ENCODE measurements around the gene OXT.
"Not testable (repeated sequence)": the region's sequence is repeated elsewhere in the genome, so short reads cannot be mapped to it uniquely, and the experiment has no call there.

Gene OXT

GRCh38 chr20:3072530-3073250, 1.3 kb downstream of the OXT start:
- peak overlapping the region; percentile 89 for H3K4me3 Mint-ChIP-seq
- H3K36me3 Mint-ChIP-seq = no peaks in the 10 kb centered on the region
- peak overlapping the region; percentile 62 for H3K27ac Mint-ChIP-seq
- H3K4me1 Mint-ChIP-seq = peaks cover 33% of the 10 kb centered on the region
- no peaks in the 10 kb centered on the region for H3K9me3 Mint-ChIP-seq
- no peaks in the 10 kb centered on the region for H3K27me3 Mint-ChIP-seq

DNA sequence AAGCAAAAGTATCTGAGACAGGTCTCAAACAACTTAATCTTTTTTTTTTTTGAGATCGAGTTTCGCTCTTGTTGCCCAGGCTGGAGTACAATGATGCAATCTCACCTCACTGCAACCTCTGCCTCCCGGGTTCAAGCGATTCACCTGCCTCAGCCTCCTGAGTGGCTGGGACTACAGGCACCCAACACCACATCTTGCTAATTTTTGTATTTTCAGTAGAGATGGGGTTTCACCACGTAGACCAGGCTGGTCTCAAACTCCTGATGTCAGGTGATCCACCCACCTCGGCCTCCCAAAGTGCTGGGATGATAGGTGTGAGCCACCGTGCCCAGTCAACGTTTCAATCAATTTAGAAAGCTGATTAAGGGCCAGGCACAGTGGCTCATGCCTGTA, 1.8 kb downstream of the OXT start:
- H3K4me3 Mint-ChIP-seq = peak overlapping the region; percentile 44
- not testable (repeated sequence) for H3K27ac Mint-ChIP-seq, H3K27me3 Mint-ChIP-seq, H3K36me3 Mint-ChIP-seq, H3K9me3 Mint-ChIP-seq
- H3K4me1 Mint-ChIP-seq = peaks cover 36% of the 10 kb centered on the region

DNA sequence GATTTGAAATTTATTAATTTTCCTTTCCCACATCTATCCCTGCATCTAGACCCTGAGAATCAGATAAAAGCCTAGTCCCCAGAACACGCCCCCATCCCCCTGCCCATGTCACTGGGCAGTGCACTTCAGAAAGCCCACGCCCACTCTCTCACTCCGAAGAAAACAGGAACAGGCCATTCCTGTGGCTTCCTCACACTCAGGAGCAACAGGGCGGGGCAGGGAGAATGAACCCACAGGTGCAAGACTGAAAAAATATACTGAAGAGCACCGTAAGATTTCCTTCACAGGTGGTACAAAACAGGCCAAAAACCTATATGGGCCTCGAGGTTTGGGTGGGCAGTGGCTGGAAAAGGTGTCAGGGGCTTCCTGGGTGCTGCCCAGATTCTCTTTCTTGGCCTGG, 3.4 kb downstream of the OXT start:
- Mint-ChIP-seq H3K4me3 (no peak overlapping the region), H3K9me3 (no peaks in the 10 kb centered on the region), H3K27me3 (no peaks in the 10 kb centered on the region), H3K27ac (no peak overlapping the region), H3K36me3 (no peaks in the 10 kb centered on the region), H3K4me1 (peaks cover 31% of the 10 kb centered on the region)

GRCh38 chr20:3075315-3075714, 3.9 kb downstream of the OXT start:
- not testable (repeated sequence) for H3K27me3 Mint-ChIP-seq, H3K36me3 Mint-ChIP-seq, H3K27ac Mint-ChIP-seq, H3K4me3 Mint-ChIP-seq, H3K9me3 Mint-ChIP-seq
- H3K4me1 Mint-ChIP-seq = peaks cover 31% of the 10 kb centered on the region

DNA sequence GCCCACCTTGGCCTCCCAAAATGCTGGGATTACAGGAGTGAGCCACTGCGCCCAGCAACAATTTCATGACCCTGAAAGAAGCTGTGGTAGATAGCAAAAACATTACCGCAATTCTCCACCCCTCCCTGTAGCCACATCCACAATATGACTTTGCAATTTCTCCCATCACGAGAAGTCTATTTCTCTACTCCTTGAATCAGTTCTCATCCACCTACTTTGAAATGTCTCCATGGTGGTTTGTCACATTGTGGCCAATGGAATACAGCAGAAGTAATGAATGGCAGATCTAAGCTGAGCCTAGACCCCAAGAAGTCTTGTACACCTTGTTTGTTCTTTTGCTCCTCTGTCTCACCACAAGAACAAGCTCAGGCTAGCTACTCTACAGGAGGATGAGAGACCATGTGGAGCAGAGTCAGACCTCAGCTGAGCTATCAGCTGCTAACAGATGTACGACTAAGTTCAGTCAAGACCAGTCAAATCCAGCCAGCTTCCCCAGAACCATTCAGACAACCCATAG, 6.3 kb downstream of the OXT start:
- H3K9me3 Mint-ChIP-seq = no peaks in the 10 kb centered on the region
- peak overlapping the region; percentile 55 for H3K4me3 Mint-ChIP-seq
- H3K27ac Mint-ChIP-seq = peak overlapping the region; percentile 80
- H3K4me1 Mint-ChIP-seq = peaks cover 14% of the 10 kb centered on the region
- no peaks in the 10 kb centered on the region for H3K36me3 Mint-ChIP-seq
- peaks cover 10% of the 10 kb centered on the region for H3K27me3 Mint-ChIP-seq

GRCh38 chr20:3080939-3081388, 9.5 kb downstream of the OXT start:
- Mint-ChIP-seq H3K9me3 (no peaks in the 10 kb centered on the region), H3K27ac (no peak overlapping the region), H3K4me3 (no peak overlapping the region), H3K27me3 (peaks cover 14% of the 10 kb centered on the region), H3K4me1 (peaks cover 17% of the 10 kb centered on the region), H3K36me3 (no peaks in the 10 kb centered on the region)

DNA sequence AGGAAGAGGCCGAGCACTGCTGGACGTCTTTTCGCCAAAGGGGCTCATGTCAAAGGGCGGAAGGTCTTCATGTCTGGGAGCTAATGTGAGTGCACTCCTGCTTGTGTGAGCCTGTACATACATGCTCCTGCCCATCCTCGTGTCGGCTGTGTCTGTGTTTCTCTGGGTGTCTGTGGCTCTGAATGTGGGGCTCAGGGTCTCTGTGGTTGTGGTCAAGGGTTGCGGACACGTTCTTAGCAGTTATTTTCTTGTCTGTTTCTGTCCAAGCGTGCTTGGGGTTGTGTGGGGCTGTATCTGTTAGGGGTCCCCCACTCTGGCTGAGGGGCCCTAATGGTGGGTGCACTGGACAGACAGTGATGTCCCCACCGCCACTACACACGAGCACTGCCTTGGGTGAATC, 10.2 kb downstream of the OXT start:
- Mint-ChIP-seq H3K27ac (no peak overlapping the region), H3K4me3 (peak overlapping the region; percentile 23), H3K36me3 (no peaks in the 10 kb centered on the region), H3K4me1 (peaks cover 16% of the 10 kb centered on the region), H3K27me3 (peaks cover 14% of the 10 kb centered on the region), H3K9me3 (no peaks in the 10 kb centered on the region)

DNA sequence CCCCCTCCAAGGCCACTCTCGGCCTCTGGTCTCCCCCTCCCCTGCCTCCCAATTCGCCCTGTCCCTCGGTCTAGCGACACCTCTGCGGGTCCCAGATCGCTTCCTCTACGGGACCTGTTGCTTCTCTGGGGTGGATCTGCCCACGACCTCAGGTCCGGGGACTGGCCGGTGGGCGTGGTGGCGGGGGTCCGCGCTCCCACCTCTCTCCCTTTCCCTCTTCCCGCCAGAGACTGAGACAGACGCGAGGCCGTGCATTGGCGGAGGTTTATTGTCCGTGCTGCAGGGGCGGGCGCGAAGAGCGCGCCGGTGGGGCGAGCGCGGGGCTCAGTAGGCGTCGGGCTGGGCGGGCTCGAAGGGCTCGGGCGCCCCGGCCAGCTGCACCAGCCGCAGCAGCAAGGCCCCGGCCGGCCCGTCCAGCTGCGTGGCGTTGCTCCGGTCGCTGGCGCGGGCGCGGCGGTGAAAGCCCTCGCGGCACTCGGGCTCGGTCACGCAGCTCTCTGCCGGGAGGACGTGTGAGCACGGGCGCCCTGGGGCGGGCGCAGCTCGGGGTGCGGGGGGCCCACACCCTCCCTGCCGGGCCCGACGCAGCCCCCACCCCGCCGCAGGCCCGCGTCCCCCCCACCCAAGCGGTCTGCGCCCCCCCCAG, 11.0 kb downstream of the OXT start:
- peaks cover 9% of the 10 kb centered on the region for H3K4me1 Mint-ChIP-seq
- H3K27me3 Mint-ChIP-seq = peaks cover 14% of the 10 kb centered on the region
- no peaks in the 10 kb centered on the region for H3K9me3 Mint-ChIP-seq
- no peak overlapping the region for H3K27ac Mint-ChIP-seq
- peak overlapping the region; percentile 23 for H3K4me3 Mint-ChIP-seq
- no peaks in the 10 kb centered on the region for H3K36me3 Mint-ChIP-seq

DNA sequence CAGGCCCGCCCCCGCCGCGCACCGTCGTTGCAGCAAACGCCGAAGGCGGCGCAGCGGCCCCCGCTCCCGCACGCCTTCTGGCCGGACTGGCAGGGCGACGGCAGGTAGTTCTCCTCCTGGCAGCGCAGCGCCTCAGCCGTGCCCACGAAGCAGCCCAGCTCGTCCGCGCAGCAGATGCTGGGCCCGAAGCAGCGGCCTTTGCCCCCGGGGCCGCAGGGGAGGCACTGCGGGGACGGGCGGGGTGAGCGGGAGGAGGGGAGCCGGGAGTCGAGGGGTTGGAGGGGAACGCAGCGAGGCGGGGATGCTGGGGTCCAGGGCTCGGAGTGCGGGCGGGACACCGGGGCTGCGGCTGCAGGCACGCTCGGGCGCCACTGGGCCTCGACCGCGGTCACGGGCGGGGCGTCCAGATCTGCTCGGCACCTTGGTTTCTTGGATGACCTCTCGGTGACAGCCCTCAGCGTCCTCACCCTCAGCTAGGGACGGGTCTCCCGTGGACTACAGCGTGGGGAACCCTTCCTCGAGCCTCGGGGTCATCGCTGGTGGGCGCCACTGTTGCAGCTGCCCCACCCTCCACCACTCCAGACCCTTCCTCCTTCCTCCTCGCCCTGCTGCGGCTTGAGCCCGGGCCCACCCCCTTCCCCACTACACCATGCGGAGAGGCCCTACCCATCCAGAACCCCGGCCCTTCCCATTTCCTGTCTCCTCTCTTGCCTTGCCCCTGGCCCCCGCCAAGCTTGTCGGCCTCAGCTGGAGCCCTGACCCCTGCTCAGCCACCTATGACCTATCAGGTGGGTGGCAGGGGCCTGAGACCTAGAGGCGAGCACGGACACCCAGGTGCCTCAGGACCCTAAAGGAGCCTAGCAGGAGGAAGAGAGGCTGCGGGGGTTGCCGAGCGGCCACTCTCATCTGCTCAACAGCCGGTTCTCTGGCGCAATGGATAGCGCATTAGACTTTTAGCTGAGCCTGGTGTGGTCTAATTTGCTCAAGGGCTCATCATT, 11.8 kb downstream of the OXT start:
- no peaks in the 10 kb centered on the region for H3K9me3 Mint-ChIP-seq
- H3K4me3 Mint-ChIP-seq = peak overlapping the region; percentile 64
- peaks cover 14% of the 10 kb centered on the region for H3K27me3 Mint-ChIP-seq
- H3K36me3 Mint-ChIP-seq = no peaks in the 10 kb centered on the region
- no peak overlapping the region for H3K27ac Mint-ChIP-seq
- peaks cover 3% of the 10 kb centered on the region for H3K4me1 Mint-ChIP-seq

- Mint-ChIP-seq H3K36me3 (no peaks in the 10 kb centered on the region), H3K27ac (peak within 1 kb of the TSS; percentile 79), H3K4me1 (peaks cover 3% of the 10 kb centered on the region), H3K4me3 (peak within 1 kb of the TSS; percentile 64), H3K27me3 (peaks cover 14% of the 10 kb centered on the region), H3K9me3 (no peaks in the 10 kb centered on the region)
These were observed 13.0 kb downstream of the OXT start, which contains the start of gene AVP for GRCh38 chr20:3084283-3084985. Gene AVP (minus strand): TSS chr20:3084724. CDS start chr20:3084674, 50 bp downstream.

DNA sequence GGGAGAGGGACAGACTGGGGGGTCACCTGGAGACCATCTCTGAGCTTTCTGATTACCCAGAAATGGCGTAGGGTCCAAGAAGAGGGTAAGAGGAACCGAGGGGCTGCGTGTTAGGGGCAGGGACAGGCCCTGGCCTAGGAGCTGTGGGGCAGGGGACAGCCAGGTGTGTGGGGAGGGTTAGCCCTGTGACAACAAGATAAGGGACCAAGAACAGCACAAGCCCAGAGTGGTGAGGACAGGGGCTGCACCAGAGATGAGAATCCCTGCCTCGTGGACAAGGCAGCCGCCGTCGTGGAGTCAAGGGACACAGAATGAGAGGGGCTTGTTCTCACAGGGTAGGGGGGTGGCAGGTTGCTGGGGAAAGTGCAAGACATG, 13.6 kb downstream of the OXT start:
- peaks cover 8% of the 10 kb centered on the region for H3K4me1 Mint-ChIP-seq
- H3K9me3 Mint-ChIP-seq = no peaks in the 10 kb centered on the region
- H3K4me3 Mint-ChIP-seq = no peak overlapping the region
- H3K27ac Mint-ChIP-seq = peak overlapping the region; percentile 59
- H3K36me3 Mint-ChIP-seq = no peaks in the 10 kb centered on the region
- peaks cover 13% of the 10 kb centered on the region for H3K27me3 Mint-ChIP-seq

DNA sequence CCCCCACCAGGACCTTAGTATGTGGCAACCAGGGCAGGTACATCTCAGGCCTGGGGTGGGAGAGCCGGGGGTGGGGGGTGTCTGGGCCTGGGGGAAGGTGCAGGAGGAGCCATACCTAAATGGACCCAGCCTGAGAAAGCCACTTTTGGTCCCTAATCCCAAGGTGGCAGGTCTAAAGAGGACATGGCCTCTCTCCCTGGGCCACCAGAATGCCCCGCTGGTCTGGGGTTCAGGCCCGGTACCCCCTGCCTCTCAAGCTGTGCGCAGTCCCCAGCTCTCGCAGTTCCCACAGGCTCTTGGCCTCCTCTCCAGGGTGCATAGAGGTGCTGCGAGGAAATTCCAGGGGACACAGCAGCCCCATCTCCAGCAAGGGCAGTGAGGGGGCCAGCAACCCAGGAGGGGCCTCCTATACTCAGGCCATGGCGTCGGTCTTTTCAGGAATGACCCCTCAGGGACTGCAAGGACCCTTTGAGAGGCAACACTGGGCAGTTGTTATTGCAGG, 14.2 kb downstream of the OXT start:
- H3K4me1 Mint-ChIP-seq = peaks cover 15% of the 10 kb centered on the region

DNA sequence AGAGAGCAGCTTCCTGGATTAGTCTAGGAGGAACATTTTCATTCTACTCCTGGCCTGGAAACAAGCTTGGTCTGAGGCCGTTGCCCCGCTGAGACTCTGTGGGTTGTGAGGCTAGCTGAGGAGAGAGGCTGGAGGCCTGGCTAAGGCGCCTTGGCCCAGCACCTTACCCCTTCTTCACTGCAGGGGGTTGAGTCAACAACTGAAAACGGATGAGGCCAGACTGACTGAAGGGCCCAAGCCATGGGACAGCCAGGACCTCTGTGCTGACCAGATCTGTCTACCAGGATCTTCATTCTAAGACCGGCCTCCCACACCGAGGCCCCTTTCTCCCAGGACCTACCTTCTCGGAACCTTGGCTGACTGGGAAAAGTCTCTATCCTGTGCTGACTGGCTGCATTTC, 16.6 kb downstream of the OXT start:
- H3K4me3 Mint-ChIP-seq = no peak overlapping the region
- H3K36me3 Mint-ChIP-seq = no peaks in the 10 kb centered on the region

More for the DNA sequence above, 14.2 kb downstream of the OXT start:
- Mint-ChIP-seq H3K36me3 (no peaks in the 10 kb centered on the region), H3K4me3 (no peak overlapping the region), H3K9me3 (no peaks in the 10 kb centered on the region), H3K27me3 (peaks cover 13% of the 10 kb centered on the region), H3K27ac (no peak overlapping the region)

DNA sequence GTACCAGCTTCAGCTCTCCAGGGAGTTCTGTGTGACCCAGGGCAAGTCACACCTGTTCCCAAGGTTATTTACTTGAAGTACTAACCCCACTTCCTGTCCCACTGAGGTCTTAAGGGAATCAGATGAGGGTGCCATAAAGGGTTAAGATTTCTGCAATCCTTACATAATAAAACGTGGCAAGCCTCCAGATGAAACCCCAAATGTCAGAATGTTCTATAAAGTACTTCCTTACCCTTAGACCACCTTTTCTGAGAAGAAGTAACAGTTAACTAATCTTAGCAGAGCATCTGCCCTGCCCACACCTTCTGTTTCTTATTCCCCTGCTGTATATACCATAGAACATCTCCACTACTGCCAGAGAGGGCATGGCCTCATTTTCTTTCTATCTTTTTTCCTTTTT, 19.1 kb downstream of the OXT start:
- peaks cover 41% of the 10 kb centered on the region for H3K4me1 Mint-ChIP-seq
- no peaks in the 10 kb centered on the region for H3K36me3 Mint-ChIP-seq
- no peak overlapping the region for H3K4me3 Mint-ChIP-seq
- H3K27me3 Mint-ChIP-seq = no peaks in the 10 kb centered on the region
- H3K9me3 Mint-ChIP-seq = no peaks in the 10 kb centered on the region
- H3K27ac Mint-ChIP-seq = no peak overlapping the region

More for the DNA sequence above, 16.6 kb downstream of the OXT start:
- Mint-ChIP-seq H3K27ac (no peak overlapping the region), H3K4me1 (peaks cover 33% of the 10 kb centered on the region), H3K9me3 (no peaks in the 10 kb centered on the region), H3K27me3 (peaks cover 4% of the 10 kb centered on the region)
